HUES48 (cell line): Measurements from ENCODE around the gene LIMD2.

ENCODE experiments used
- H3K27ac ChIP-seq: one replicate; pipeline ENCODE4 v1.7.0; 2013; ENCODE audit warnings: low read depth, low read length, inconsistent platforms
- H3K27me3 ChIP-seq: 2 replicates; pipeline ENCODE4 v1.6.1; 2013; ENCODE audit warnings: mild to moderate bottlenecking, low read length; ENCODE audit not compliant: control insufficient read depth, insufficient read depth
- H3K36me3 ChIP-seq: 2 replicates; pipeline ENCODE4 v1.6.1; 2013; ENCODE audit warnings: low read length; ENCODE audit not compliant: control insufficient read depth, insufficient read depth
- H3K4me1 ChIP-seq: 2 replicates; pipeline ENCODE4 v1.6.1; 2013; ENCODE audit warnings: mild to moderate bottlenecking, low read length; ENCODE audit not compliant: control insufficient read depth, insufficient read depth
- H3K4me3 ChIP-seq: 2 replicates; pipeline ENCODE4 v1.5.1; 2013; ENCODE audit warnings: mild to moderate bottlenecking, low read depth, low read length
- H3K9ac ChIP-seq: 2 replicates; pipeline ENCODE4 v1.6.1; 2013; ENCODE audit warnings: mild to moderate bottlenecking, low read depth, low read length, moderate library complexity
- H3K9me3 ChIP-seq: 2 replicates; pipeline ENCODE4 v1.6.1; 2013; ENCODE audit warnings: low read length; ENCODE audit not compliant: control insufficient read depth, insufficient read depth

LIMD2 gene

DNA sequence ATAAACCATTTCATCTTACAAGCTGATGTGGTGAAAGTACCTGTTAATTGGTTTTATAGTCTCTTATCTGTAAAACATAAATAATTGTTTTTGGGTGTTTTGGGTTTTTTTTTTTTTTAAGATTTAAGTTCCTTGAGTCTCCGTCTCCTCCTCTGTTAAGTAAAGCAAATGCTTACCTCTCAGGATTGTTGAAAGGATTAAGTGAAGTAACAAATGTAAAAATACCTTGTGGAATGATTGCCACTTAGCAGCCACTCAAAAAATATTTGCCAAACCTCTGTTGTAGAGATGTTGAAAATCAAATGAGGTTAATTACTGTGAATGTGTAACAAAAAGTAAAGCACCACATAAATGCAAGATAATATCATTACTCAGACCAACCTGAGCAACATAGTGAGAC lies 19.2 kb downstream of the LIMD2 start:
- Histone ChIP-seq H3K27ac (no peak overlapping the region), H3K36me3 (peaks cover 27% of the 10 kb centered on the region; the same call in 1 of the 2 replicates), H3K4me3 (no peak overlapping the region), H3K4me1 (peaks cover 8% of the 10 kb centered on the region; the same call in 1 of the 2 replicates), H3K9me3 (no peaks in the 10 kb centered on the region), H3K27me3 (no peaks in the 10 kb centered on the region), H3K9ac (no peak overlapping the region)

DNA sequence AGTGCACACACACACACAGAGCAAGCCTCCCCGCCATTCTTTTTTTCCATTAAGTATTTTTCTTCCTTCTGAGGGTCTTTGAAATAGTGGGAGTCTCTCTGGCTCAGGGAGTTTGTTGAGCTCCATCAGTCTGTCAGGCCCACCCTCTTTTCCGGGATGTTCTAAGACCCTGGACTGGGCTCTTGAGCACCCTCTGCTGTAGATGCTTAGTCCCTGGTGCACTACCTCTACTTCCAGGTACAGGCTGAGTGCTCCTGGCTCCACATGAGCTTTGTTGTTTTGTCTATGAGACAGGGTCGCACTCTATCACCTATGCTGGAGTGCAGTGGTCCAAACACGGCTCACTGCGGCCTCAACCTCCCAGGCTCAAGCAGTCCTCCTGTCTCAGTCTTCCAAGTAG lies 20.7 kb downstream of the LIMD2 start:
- Histone ChIP-seq H3K9me3 (no peaks in the 10 kb centered on the region), H3K4me3 (no peak overlapping the region), H3K36me3 (peaks cover 20% of the 10 kb centered on the region; the same call in 1 of the 2 replicates)

DNA sequence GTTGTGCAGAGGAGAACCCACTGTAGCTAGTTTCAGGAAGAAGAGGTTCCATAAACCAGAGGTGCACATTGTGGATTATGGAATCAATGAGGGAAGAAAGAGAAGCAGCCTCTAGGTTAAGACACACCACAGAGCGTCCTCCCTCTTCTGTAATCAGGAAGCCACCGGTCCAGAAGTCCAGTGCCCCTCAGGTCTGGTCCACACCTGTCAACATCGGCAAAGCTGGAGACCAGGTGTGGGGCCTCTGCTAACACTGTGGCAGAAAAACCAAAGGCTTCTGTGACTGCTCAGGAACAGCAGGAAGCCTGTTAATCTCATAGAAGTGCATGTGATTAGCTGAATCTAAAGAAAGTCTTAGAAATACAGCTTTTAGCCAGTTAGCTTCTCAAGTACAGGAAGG lies 23.3 kb downstream of the LIMD2 start:
- no peaks in the 10 kb centered on the region for H3K9me3 ChIP-seq
- H3K4me1 ChIP-seq: peaks cover 32% of the 10 kb centered on the region
- H3K9ac ChIP-seq: no peak overlapping the region
- H3K27me3 ChIP-seq: no peaks in the 10 kb centered on the region
- no peak overlapping the region for H3K27ac ChIP-seq
- no peak overlapping the region for H3K4me3 ChIP-seq
- peaks cover 5% of the 10 kb centered on the region; the same call in 1 of the 2 replicates for H3K36me3 ChIP-seq

More for the DNA sequence above, 20.7 kb downstream of the LIMD2 start:
- no peaks in the 10 kb centered on the region for H3K27me3 ChIP-seq
- peaks cover 22% of the 10 kb centered on the region for H3K4me1 ChIP-seq
- H3K9ac ChIP-seq: no peak overlapping the region
- H3K27ac ChIP-seq: no peak overlapping the region

DNA sequence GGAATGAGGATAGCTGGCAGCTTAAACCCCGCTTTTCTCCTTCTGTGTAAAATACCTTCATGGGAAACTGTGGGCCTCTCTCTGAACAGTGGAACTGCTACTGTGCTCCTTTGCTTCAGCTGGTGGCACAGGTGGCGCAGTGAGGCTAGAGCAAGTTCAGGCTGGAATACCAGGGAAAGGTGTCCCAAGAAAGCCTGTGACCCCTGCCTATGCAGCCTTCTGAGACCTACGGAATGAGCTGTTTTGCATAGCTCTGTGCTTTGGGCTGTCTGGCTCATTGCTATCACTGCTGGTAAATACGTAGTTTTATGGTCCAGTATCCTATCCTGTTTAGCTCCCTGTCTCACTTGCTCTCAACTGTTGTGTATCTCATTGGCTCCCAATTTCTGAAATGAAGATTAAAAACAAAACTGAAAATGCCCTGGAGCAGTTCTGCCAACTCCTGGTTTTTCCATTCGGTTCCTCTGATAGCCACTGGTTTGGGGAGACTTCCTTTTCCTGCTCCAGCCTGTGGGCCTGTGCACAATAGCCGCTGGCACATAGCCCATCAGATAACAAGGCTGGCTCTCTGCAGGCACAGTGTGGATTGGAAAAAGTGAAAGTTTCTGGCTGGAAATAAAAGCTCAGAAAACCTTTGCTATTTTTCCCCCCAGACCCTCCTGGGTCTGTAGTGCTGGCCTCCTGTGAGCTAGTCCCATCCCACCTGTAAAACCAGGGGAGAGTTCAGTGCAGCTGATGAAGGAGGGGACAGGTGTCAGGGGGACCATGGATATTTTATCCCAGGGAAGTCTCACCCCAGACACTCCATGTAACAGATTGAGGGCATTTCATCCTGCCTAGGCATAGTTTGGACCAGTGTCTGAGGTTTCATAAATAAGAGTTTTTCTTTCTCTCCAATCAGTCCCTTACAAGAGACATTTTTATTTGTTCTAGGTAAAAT lies 24.0 kb downstream of the LIMD2 start:
- peaks cover 5% of the 10 kb centered on the region; the same call in 1 of the 2 replicates for H3K36me3 ChIP-seq
- peaks cover 27% of the 10 kb centered on the region for H3K4me1 ChIP-seq
- no peak overlapping the region for H3K9ac ChIP-seq
- peak overlapping the region; percentile 71 for H3K27ac ChIP-seq
- no peak overlapping the region for H3K4me3 ChIP-seq
- H3K27me3 ChIP-seq: no peaks in the 10 kb centered on the region
- no peaks in the 10 kb centered on the region for H3K9me3 ChIP-seq

- Histone ChIP-seq H3K9me3 (no peaks in the 10 kb centered on the region), H3K27me3 (no peaks in the 10 kb centered on the region), H3K4me3 (no peak overlapping the region), H3K9ac (no peak overlapping the region), H3K27ac (peak overlapping the region; percentile 71), H3K36me3 (peaks cover 3% of the 10 kb centered on the region; the same call in 1 of the 2 replicates), H3K4me1 (peaks cover 27% of the 10 kb centered on the region)
Observed at GRCh38 chr17:63675231-63675606, 24.7 kb downstream of the LIMD2 start.

- Histone ChIP-seq H3K27ac (no peak overlapping the region), H3K4me3 (no peak overlapping the region), H3K9me3 (no peaks in the 10 kb centered on the region), H3K9ac (no peak overlapping the region), H3K36me3 (peaks cover 12% of the 10 kb centered on the region), H3K27me3 (no peaks in the 10 kb centered on the region), H3K4me1 (peaks cover 27% of the 10 kb centered on the region)
Observed at GRCh38 chr17:63672856-63673255, 27.1 kb downstream of the LIMD2 start.

DNA sequence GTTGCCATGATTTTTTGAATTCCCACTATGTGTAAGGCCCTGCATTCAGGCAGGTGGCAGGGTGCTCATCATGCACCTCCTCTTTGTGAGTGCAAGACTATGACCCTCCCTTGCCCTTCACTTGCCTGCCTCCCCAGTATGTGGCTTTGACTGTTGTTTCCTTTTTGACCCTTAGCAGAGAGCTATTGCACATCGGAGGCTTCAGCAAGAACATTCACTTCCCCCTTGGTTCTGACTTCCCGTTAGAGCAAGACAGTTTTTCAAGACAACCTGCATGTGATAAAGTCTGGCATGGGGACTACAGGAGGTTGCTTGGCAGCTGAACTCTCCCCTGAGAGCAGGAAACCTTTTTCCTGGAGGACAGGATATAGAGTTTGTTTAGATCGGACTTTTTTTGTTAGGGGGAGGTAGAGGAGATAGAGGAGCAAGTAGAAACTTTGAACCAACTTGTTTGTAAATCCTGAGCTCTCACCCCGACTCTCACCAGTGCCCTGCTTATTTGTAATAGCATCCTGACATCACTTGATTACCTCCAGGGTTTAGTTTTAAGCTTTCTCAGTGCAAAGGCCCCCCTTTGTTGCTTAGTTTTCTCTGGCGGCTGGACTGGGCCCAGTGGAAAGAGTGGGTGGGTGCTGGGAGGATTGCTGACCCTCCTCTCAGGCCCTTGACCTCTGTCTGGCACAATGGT lies 34.3 kb downstream of the LIMD2 start:
- H3K9ac ChIP-seq: no peak overlapping the region

GRCh38 chr17:63659850-63660249 lies 40.1 kb downstream of the LIMD2 start:
- Histone ChIP-seq H3K27me3 (no peaks in the 10 kb centered on the region), H3K36me3 (peaks cover 13% of the 10 kb centered on the region)

More for the DNA sequence above, 34.3 kb downstream of the LIMD2 start:
- Histone ChIP-seq H3K27ac (no peak overlapping the region), H3K4me3 (no peak overlapping the region), H3K4me1 (no peaks in the 10 kb centered on the region), H3K36me3 (peaks cover 31% of the 10 kb centered on the region), H3K27me3 (no peaks in the 10 kb centered on the region), H3K9me3 (no peaks in the 10 kb centered on the region)

GRCh38 chr17:63658366-63658765 lies 41.6 kb downstream of the LIMD2 start:
- H3K27me3 ChIP-seq: no peaks in the 10 kb centered on the region
- H3K36me3 ChIP-seq: peaks cover 14% of the 10 kb centered on the region
- no peak overlapping the region for H3K27ac ChIP-seq
- no peaks in the 10 kb centered on the region for H3K4me1 ChIP-seq
- no peaks in the 10 kb centered on the region for H3K9me3 ChIP-seq
- no peak overlapping the region for H3K9ac ChIP-seq
- no peak overlapping the region for H3K4me3 ChIP-seq

More at GRCh38 chr17:63659850-63660249, 40.1 kb downstream of the LIMD2 start:
- H3K27ac ChIP-seq: no peak overlapping the region
- no peak overlapping the region for H3K9ac ChIP-seq
- H3K4me1 ChIP-seq: no peaks in the 10 kb centered on the region
- no peaks in the 10 kb centered on the region for H3K9me3 ChIP-seq
- no peak overlapping the region for H3K4me3 ChIP-seq

- peaks cover 19% of the 10 kb centered on the region for H3K36me3 ChIP-seq
- no peaks in the 10 kb centered on the region for H3K9me3 ChIP-seq
- no peaks in the 10 kb centered on the region for H3K27me3 ChIP-seq
- no peak overlapping the region for H3K27ac ChIP-seq
- no peak overlapping the region for H3K4me3 ChIP-seq
- no peak overlapping the region for H3K9ac ChIP-seq
- H3K4me1 ChIP-seq: no peaks in the 10 kb centered on the region
Observed at GRCh38 chr17:63657786-63658185, 42.1 kb downstream of the LIMD2 start.

- no peak overlapping the region for H3K4me3 ChIP-seq
- no peaks in the 10 kb centered on the region for H3K27me3 ChIP-seq
- H3K36me3 ChIP-seq: peaks cover 23% of the 10 kb centered on the region
- H3K9me3 ChIP-seq: no peaks in the 10 kb centered on the region
- H3K4me1 ChIP-seq: peaks cover 3% of the 10 kb centered on the region; the same call in 1 of the 2 replicates
- no peak overlapping the region for H3K27ac ChIP-seq
- H3K9ac ChIP-seq: no peak overlapping the region
Observed at GRCh38 chr17:63653050-63653449, 46.9 kb downstream of the LIMD2 start.
